Activated CD4-positive, alpha-beta T cell treated with anti-CD3 and anti-CD28 coated beads, Interleukin-2, amount 50 U/mL, for 4 hours (primary cell): Measurements from ENCODE around the gene TAF10.

Experiments used
- DNase-seq, 2 experiments: peaks; one replicate each; pipeline ENCODE4 v3.0.0-alpha.2; 2020

Gene TAF10

GRCh38 chr11:6576471-6577373, 35.3 kb downstream of the TAF10 start:
- no peak for DNase-seq

DNA sequence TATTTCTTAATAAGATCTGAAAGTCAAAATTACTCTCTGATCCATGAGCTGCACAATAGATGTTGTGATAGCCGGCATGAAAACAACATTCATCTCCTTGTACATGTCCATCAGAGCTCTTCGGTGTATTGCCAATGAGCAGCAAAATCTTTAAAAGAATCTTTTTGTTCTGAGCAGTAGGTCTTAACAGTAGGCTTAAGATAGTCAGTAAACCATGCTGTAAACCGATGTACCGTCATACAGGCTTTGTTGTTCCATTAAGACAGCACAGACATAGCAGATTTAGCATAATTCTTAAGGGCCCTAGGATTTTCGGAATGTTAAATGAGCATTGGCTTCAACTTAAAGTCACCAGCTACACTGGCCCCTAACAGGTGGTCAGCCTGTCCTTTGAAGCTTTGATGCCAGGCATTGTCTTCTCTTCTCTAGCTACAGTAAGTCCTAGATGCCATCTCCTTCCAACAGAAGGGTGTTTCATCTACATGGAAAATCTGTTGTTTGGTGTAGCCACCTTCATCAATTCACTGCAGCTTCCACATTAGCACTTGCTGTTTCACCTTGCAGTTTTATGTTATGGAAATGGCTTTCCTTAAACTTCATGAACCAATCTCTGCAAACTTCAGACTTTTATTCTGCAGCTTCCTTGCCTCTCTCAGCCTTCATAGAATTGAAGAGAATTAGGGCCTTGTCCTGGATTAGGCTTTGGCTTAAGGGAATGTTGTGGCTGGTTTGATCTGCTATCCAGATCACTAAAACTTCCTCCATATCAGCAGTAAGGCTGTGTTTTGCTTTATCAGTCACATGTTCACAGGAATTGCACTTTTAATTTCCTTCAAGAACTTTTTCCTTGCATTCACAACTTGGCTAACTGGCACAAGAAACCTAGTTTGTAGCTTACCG, 37.0 kb downstream of the TAF10 start:
- no peak for DNase-seq

- DNase-seq, result no peak
Observed at GRCh38 chr11:6572215-6572614, 39.8 kb downstream of the TAF10 start.

DNA sequence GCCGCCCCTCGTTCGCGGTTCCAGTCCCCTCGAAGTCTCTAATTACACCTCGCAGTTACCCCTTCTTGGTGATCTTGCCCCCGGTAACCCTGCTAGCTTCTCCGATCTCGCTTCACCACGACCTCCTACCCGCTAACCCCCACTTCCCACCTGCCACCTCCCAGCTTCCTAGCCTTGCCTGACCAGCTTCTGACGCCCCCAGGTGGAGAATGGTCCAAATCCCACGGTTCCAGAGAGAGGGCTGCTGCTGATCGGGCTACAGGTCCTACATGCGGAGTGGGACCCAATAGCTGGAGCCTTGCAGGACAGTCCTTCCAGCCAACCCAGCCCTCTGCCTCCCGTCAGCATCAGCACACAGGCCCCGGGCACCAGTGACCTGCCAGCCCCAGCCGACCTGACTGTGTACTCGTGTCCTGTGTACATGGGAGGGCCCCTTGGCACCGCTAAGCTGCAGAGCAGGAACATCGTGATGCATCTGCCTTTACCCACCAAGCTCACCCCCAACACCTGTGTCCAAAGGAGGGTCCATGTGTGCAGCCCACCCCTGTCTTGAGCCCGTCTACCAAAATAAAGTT, 40.5 kb downstream of the TAF10 start:
- DNase-seq, result no peak

DNA sequence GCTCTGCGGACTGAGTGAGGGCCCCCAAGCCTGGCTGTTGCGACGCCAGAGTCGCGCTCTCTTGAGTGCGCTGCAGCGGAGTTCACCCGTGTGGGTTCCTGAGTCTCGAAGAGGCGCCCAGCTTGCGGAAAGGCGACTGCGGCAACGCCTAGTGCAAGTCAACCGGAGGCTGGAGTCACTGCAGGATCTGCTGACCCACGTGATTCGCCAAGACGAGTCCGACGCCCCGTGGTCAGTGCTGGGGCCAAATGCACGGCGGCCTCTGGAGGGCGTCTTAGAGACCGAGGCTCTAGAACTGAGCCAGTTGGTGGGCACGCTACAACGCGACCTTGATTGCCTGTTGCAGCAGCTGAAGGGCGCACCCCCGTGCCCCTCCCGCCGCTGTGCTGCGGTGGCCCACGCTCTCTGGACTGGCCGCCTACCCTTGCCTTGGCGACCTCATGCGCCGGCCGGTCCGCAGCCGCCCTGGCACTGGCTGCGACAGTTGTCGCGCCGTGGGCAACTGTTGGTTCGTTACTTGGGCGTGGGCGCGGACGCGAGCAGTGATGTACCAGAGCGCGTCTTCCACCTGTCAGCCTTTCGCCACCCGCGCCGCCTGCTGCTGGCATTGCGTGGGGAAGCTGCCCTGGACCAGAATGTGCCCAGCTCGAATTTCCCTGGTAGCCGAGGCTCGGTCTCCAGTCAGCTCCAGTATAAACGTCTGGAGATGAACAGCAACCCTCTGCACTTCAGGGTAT, 41.2 kb downstream of the TAF10 start:
- no peak for DNase-seq

DNA sequence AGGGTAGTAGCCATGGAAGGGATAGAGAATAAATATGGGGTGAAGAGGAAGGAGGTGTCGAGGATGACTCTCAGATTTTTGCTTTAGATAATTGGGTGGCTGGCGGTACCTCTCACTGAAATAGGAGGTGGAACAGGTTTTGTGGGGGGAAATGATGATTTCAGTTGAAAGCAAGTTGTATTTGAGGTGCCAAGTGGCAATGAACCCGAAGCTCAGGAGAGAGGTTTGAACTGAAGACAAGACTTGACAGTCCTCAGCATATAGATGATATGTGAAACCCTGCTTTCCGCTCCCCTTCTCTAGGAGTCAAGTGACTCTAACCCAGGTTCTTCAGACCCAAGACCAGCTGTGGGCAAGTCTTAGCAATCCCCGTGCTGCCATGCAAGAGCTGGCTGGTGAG, 42.3 kb downstream of the TAF10 start:
- no peak for DNase-seq

GRCh38 chr11:6568191-6568918, 43.7 kb downstream of the TAF10 start:
- no peak for DNase-seq

GRCh38 chr11:6567371-6567745, 44.7 kb downstream of the TAF10 start:
- no peak for DNase-seq

DNA sequence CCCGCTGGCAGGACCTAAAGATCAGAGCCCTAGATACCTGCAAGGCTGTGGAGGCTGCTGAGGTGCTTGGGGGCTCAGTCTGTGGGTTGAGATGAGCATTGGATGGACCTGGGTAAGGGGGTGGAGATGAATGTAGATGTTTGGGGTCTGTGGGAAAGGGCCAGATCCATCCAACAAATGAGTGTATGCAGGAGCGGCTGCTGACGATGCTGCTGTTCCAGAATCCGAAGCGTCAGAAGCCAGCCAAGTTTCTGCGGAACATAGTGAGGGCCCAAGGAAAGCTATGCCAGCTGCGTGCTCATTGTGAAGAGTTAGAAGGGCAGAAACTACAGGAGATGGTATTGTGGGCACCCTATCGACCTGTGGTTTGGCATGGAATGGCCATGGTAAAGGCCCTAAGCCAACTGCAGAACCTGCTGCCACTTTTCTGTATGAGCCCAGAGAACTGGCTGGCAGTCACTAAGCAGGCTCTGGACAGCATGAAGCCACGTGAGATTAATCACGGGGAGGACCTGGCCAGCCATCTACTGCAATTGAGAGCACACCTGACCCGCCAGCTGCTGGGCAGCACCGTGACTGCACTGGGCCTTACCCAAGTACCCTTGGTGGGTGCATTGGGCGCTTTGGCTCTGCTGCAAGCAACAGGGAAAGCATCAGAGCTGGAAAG, 45.2 kb downstream of the TAF10 start:
- DNase-seq, result no peak

GRCh38 chr11:6565988-6566703, 45.9 kb downstream of the TAF10 start:
- no peak for DNase-seq

DNA sequence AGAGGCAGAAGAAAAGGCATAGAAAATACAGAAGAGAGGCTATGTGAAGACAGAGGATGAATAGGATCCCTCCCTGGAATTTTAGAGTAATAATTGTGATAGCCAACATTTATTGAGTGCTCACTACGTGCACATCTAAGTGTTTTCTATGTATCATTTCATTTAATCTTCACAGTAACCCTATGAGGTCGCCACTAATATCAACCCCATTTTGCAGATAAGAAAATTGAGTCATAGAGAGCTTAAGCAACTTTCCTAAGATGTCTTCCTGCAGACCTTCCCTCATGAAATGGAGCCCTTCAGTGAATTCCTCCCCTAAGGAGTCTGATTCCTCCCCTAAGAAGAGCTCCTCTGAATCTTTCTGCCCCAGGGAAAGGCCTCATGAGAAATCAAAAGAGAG, 46.7 kb downstream of the TAF10 start:
- DNase-seq, result no peak

GRCh38 chr11:6563667-6564066, 48.3 kb downstream of the TAF10 start:
- DNase-seq, result no peak

- no peak for DNase-seq
Observed at GRCh38 chr11:6563121-6563619, 48.8 kb downstream of the TAF10 start.

DNA sequence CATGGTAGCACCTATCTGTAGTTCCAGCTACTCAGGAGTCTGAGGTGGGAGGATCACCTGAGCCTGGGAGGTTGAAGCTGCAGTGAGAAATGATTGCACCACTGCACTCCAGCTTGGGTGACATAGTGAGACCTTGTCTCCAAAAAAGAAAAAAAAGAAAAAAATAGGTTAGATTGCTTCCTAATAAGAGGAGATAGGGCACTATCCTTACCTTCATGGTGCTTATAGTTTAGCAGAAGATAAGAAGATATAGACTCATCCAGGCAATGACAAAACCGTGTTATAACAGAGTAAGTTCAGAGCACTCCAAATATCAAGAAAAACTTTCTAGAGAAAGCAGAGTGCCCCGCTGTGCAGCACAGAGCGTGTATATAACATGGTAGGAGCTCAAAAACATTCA, 50.7 kb downstream of the TAF10 start:
- DNase-seq, result no peak
